HG03196 (cell line): ENCODE measurements around the gene MAJIN.
A peak's percentile ranks its signal among the peaks of the same experiment; 100 is the strongest.

Source experiments
- ATAC-seq: cut with Tn5 transposase; IDR thresholded peaks from one replicate; pipeline ENCODE4 v1.9.1; 2021; ENCODE audit not compliant: unreplicated experiment

MAJIN gene

DNA sequence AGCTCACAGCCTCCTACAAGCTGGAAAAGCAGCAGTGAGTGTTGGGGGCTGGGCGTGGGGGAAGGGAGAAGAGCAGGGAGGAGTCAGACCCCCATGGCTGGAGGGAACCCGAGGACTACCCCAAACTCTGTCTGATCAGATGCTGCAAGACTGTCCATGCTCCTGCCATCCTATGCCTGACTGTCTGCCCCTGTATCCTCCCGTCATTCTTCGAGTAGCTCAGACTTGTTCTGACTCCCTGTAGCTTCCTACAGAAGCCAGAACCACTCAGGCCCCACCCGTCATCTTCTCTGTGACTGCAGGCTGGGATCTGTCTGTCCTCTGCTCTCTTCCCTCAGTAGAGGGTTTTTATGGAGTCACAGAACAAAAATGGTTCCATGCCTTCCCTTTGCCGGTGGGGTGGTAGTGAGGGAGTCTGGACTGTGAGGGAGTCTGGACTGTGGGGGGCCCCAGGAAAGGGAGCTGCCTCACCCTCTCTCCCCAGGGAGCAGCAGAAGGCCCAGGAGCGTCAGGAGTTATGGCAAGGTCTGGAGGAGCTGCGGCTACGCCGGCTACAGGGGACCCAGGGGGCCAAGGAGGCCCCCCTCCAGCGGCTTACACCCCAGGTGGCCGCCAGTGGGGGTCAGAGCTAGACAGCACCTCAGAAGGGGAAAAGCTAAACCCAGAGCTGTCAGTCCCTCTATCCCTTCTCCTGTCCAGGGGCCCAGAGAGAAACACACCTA, 38.5 kb downstream of the MAJIN start:
- ATAC-seq, result no peak

DNA sequence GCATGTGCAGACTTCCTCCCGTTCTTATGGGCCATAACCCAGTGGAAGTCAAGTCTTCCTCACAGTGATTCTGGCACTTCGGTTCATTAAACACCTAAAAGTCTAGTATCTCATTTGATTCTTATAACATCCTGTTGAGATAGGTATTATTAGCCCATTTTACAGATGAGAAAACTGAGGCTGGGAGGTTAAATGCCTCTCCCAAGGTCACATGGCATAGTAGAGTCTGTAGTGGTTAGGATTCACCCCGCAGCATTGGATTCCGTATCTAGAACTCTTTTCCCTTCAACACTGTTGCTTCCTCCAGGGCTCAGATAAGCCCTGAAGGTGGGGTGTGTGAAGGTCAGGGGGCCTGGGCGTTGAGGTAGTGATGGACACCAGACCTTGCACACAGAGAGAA, 39.6 kb downstream of the MAJIN start:
- ATAC-seq, result no peak

DNA sequence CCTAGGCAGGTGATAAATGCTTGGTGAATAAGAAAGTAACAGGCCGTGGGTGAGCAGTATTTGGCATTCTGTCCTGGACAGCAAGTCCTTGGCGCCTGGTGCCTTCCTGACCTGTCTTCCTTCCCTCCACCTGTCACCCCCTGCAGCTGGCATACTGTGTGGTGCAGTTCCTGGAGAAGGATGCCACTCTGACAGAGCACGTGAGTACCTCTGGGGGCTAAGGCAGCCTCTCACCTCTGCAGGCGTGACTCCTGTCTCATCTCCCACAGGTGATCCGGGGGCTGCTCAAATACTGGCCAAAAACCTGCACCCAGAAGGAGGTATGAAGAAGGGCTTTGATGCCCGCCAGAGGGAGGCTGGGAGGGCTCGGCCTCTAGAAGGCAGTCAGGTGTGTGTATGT, 40.6 kb downstream of the MAJIN start:
- no peak for ATAC-seq

DNA sequence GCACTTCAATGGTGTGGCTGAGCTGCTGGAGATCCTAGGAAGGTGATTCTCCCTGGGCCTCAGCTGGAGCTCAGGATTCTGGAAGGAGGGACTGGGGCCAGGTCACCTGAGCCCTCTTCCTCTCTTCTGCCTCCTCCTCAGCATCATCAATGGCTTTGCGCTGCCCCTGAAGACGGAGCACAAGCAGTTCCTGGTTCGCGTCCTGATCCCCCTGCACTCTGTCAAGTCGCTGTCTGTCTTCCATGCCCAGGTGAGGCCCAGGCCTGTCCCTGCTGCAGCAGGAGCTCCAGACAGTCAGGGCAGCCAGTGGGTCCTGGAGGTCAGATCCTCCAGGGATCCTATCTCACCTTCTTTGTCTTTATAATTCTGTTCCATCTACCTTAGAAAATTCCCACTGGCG, 41.6 kb downstream of the MAJIN start:
- ATAC-seq, result no peak

DNA sequence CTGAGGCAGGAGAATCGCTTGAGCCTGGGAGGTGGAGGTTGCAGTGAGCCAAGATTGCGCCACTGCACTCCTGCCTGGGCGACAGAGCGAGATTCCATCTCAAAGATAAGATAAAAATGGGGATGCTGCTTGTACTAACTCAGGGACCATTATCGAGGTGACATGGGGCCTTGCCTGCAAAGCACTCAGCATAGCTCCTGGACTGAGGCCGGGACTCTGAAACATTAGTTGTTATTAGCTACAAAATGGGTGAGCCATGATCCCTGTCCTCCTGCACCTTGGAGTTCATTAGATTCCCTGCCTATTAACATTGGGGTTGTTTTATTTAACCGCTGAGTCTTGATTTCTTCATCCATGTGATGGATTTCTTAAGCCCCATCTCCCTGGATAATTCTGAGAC, 42.3 kb downstream of the MAJIN start:
- ATAC-seq, result no peak

DNA sequence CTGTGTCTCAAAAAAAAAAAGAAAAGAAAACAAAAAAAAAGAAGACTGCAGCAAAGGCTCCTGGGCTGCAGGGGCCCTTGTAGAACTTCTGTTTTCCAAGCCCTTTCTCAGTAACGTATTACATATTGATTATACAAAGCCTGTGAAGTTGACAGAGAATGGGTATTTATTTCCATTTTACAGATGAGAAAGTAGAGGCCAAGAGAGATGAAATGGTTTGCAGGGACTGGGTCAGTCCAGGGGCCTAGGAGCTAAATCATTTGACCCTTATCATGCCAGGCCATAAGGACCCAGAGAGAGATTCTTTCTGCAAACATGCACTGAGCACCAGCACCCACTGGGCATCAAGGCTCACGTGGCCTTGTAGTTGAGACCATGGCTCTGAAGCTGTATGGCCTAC, 43.0 kb downstream of the MAJIN start:
- ATAC-seq, result no peak

DNA sequence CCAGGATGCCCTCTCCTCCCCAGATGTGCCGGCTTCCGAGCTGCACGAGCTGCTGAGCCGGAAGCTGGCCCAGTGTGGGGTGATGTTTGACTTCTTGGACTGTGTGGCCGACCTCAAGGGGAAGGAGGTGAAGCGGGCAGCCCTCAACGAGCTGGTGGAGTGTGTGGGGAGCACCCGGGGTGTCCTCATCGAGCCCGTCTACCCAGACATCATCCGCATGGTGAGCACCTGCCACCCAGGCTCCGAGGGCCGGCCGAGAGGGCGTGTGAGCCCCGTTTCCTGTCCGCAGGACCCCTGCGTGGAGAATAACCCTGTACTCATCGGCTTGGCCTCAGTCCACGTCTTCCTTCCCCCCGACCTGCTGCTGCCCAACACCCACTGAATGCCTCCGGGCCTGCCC, 45.2 kb downstream of the MAJIN start:
- no peak for ATAC-seq

DNA sequence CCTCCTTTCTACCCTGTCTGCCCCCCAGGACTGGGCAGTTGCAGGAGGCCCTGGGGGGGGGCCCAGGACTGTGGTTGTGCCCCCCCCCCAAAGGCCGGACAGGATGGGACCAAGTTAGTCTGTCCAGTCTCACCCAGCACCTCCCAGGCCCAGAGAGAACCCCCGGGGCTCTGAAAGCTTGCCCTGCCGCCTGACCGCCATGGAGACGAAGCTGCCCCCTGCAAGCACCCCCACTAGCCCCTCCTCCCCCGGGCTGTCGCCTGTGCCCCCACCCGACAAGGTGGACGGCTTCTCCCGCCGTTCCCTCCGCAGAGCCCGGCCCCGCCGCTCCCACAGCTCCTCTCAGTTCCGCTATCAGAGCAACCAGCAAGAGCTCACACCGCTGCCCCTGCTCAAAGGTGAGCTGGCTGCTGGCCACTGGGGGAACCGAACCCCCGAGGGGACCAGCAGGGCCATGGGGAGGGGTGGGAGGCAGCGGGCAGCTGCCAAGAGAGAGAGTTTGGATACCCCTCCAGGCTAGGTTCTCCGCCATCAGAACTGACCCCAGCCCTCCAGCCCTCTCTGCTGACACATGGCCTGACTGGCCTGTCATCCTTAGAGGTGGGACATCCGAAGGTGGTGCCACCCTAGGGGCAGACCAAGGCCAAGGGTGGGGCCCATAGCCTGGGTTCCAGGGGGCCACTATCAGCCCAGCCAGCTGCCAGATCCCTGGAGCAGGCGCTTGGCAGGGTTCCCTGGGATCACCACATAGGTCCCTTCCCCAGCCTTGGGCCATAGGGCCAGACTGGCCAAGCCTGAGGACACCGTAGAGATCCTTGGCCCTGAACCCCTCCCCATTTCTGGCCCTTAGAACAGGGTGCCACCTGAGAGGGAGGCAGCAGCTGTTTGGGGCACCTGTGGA, 46.1 kb downstream of the MAJIN start:
- ATAC-seq, result no peak

DNA sequence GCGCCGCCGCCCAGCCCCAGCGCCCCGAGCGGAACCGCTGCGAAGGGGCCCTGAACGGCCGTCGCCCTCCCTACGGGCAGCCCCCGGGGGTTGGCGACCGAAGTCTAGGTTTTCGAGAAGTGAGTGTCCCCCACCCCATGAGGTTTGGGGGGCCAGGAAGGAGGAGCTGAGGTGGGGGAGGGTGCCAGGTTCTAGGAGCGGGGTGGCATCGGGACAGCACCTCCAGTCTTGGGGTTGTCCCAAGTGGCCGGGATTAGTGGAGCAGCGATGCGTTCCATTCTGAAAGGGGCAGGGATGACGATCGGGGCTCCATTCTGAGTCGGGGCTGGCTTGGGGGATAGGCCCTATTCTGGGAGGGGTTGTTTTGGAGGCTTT, 47.0 kb downstream of the MAJIN start:
- peak; percentile 6 for ATAC-seq

DNA sequence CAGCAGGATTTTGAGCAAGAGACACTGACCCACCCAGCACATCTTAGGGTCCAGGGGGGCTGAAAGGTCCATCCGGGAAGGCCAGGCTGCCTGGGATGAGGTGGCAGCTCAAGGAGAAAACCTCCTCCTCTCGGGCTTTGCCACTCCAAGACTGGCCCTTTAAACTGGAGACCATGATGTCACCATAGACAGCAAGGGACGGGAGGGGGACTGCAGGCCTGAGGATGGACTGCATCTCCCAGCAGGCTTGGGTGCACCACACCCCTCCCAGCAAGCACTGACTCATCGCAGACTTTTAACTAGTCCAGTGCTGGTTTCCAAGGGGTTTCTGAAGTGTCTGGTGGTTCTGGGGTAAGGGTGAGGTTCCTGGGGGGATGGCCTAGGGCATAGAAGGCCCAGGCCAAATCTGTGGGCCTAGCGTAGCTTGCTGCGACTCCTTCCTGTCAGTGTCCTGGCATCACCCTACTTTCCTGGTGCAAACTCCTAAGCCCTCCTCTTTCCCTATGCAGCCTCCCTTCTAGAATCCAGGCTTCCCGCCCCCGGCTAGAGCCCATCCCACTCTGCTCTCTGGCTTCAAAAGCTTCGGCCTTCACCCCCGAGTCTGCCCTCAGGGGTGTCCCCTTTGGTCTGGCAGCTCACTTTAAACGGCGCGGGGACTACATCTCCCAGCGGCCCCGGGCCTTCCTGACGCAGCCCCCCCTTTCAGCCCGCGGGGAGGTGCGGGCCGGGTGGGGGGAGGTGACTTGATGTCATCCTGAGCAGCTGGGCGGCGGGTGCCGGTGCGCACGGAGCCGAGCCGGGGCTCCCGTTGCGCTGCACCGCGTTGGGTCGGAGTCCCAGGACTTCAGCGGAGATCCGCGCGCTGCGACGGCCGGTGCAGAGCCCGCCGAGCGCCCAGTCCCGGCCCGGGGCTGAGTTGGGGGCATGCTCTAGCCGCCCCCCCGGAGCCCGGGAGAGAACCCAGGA, 47.7 kb downstream of the MAJIN start, which contains the start of gene PPP2R5B:
PPP2R5B (plus strand) TSS at position 746 of the 966 bp plus-strand sequence. CDS start 1,046 bp downstream, outside the sequence.
- ATAC-seq, result peak; percentile 71

DNA sequence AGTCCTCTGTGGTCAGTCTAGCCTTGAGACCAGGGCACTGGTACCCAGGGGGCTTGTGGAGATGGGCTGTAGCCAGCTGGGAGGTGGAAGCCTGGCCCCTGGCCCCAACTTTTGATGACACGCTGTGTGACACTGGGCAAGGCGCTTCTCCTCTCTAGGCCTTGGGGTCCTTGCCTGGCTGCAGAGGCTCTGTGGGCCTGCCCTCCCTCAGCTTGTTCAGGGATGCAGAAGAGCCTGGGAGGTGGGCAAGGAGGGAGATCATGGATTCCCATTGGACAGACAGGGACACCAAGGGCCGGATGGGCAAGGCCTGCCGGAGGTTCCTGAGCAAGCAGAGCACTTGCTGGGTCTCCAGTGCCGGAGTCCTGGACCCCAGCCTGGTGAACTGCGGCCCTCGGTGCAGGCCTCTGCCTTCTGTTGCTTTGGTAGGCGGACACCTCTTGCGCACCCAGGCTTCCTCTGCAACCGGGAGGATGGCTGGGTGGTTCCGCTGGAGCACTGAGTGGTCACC, 48.7 kb downstream of the MAJIN start:
- ATAC-seq, result no peak

DNA sequence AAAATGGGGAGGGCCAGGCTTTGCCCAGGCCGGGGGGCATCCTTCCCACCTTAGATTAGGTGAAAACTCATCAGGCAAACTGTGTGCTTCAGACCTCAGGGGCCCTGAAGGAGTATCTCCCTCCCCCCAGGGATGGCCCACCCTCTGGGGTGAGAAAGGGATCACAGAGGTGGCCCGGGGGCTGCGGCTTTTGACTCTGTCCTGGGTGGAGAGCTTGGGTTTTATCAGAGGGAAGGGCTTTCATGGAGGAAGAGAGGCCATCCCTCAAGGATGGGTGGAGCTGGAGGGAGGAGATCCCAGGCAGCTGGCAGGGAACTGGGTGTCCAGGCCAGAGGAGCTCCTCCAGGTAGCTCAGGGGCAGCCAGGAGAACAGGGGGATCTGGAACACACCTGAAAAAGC, 50.5 kb downstream of the MAJIN start:
- ATAC-seq, result no peak

DNA sequence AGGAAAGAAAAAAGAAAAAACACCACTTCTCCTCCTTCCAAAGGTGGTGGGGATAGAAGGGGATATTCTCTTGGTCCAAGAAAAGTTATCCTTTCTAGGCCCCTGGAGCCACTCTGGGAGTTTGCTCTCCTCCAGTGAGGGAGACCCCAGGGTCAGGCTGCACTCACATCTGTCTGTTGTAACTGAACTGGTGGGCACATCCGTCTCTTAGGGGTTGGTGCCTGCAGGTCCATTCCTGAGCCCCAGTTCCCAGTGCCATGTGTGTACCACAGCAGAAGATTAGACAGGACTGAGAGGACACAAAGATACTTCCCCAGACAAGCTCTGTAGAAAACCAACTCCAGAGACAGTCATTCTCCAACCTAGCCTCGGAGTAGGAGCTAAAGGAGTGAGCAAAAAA, 51.8 kb downstream of the MAJIN start:
- no peak for ATAC-seq

DNA sequence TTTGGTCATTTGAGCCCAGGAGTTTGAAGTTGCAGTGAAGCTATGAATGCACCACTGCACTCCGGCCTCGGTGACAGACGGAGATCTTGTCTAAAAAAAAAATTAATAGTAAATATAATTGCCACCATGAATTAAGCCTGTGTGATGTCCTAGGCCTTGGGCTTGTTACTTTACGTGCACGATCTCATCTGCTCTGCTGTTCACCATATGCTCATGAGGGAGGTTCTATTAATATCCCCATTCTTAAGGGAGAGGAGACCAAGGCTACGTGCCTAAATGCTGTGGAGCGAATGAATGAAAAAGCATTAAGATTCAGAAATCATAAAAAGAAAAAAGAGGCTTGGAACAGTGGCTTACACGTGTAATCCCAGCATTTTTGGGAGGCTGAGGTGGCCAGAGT, 52.3 kb downstream of the MAJIN start:
- ATAC-seq, result no peak

DNA sequence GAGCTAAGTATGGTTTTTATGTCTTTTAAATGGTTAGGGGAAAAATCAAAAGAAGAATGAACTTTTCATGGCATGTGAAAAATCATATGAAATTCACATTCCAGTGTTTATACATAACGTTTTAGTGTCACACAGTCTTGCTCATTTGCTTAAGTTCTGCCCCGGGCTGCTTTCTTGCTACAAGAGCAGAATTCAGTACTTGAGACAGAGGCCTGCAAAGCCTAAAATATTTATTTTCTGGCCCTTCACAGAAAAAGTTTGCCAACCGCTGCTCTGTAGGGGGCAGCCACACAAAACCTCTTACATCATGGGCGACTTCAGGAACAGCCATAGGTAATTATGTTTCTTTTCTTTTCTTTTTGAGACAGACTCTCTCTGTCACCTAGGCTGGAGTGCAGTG, 53.9 kb downstream of the MAJIN start:
- ATAC-seq, result no peak

DNA sequence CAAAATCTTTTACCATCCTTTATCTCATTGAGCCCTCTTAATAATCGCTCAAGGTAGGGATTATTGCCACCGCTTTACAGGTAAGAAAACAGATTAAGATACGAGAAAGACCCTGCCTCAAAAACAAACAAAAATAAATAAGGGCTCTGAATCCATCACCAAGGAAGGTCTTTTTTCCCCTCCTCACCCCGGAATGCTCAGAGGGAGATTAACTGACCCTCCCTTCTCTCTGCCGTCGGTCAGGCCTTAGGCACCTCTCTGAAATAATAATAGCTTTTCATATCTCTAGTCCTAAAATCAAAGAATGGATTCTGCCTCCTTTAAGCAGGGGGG, 54.3 kb downstream of the MAJIN start:
- no peak for ATAC-seq

DNA sequence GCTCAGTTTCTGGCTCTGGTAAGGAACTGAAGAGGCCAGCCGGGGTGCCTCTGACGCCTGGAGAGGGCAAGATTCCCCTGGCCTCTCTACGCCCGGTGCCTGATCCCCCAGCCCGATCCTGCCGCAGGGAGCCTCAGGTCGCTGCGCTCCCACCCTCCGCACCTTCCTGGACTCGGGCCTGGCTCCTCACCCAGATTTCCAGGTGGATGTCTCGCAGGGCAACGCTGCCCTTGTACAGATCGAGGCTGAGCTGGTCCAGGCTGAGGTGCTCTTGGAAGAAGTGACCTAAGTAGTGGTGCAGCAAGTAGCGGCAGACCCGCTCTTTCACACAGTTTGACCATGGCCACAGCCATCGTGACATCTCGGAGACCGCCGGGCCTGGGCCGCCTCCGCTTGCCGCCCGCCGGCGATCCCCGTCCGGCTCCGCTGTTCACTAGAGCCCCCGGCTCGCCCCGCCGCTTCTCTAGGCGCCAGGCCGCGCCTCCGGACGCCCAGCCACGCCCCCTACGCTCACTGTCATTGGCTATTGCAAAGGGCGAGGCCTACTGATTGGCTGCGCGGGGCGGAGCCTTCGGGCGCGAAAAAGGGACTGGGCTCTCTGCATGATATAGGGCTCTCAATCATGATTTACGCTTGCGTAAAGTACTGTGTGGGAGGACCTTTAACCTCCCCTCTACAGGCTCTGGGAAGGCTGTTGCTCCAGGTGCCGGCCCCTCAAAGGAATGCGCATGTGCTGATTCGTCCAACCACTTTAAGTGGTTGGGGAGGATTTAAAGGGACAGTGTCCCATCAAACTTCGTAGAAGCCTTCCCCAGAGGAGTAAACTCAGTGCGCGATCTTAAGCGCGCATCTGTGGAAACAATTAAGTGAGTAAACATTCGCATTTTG, 54.9 kb downstream of the MAJIN start, which contains the start of gene ATG2A:
ATG2A (minus strand) TSS at position 435 of the 888 bp plus-strand sequence; CDS start at position 361, 74 bp downstream.
- peak; percentile 89 for ATAC-seq

DNA sequence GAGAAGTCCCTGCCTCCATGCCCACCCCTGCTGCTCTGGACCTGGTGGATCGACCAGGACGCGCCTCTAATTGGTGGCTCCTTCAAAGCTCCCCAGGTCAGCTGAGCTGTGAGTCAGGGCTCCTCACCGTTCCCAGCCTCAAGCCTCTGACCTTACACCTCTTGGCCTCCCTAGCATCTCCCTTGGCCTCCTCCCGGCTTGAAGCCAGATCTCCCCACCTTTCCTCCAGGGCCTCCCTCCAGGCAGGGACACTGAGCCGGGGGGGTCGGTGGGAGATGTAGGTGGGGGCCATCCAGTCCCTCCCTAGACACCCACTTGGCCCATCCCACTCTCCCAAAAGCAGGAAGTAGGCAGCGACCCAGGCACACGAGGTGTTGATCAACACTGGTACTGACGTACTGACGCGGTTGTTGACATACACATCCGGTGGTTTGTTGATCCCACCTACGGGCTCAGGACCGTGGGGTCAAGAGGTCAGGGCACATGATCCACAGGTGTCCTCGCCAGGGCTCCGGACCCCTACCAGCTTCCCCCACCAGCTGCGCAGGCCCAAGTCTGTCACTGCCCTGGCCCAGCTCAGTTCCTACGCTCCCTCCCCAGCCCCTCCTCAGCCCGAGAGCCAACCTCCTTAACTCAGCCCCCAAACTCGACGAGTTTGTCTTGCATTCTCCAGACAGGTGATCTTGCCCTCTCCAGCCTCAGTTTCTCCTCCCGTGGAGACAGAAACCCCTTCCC, 55.7 kb downstream of the MAJIN start:
- ATAC-seq, result no peak

DNA sequence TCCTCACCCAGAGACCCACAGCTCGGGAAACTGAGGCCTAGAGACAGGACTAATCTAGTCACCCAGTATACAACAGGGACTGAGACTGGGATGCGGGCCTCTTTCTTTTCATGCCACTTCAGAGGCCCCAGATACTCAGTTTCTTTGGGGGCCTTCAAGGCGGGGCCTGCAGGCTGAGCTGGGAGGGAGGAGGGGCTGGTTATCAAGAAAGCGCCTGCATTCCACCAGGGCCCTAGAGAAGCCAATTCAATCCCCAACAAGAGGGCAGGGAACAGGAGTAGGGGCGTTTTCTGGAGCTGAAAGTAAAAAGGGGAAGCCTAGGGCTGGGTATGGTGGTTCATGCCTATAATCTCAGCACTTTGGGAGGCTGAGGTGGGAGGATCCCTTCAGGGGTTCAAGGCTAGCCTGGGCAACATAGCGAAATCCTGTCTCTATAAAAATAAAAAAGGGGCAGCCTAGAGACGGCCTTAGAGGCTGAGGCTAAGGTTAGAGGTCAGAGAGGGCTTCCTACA, 56.5 kb downstream of the MAJIN start:
- no peak for ATAC-seq
